C4-2B (cell line): ENCODE results near the gene GAD2.

Experiments used
- H3K27ac ChIP-seq: fragments of 450-650 bp; 2 replicates; pipeline ENCODE4 v1.5.1; 2017
- CTCF ChIP-seq: fragments of 450-650 bp; conservative IDR thresholded peaks from 2 replicates; pipeline ENCODE4 v1.5.1; 2017; ENCODE audit warnings: mild to moderate bottlenecking
- ZFX ChIP-seq: fragments of 450-650 bp; IDR thresholded peaks from 2 replicates; pipeline ENCODE4 v1.6.1; 2017

GAD2 gene

GRCh38 chr10:26314265-26315013 lies 97.9 kb downstream of the GAD2 start:
- TF ChIP-seq CTCF, result no peak
- no peak for TF ChIP-seq ZFX
- no peak overlapping the region for H3K27ac ChIP-seq

GRCh38 chr10:26318672-26319071 lies 102.1 kb downstream of the GAD2 start:
- H3K27ac ChIP-seq, result no peak overlapping the region
- TF ChIP-seq ZFX, result no peak

- TF ChIP-seq CTCF (no peak), ZFX (no peak)
- no peak overlapping the region for H3K27ac ChIP-seq
Measured at GRCh38 chr10:26323219-26323618, 106.6 kb downstream of the GAD2 start.

- TF ChIP-seq ZFX, result no peak
- no peak for TF ChIP-seq CTCF
- no peak overlapping the region for H3K27ac ChIP-seq
Measured at GRCh38 chr10:26326851-26327250, 110.3 kb downstream of the GAD2 start.

GRCh38 chr10:26327811-26328210 lies 111.2 kb downstream of the GAD2 start:
- no peak for TF ChIP-seq CTCF
- TF ChIP-seq ZFX, result no peak
- H3K27ac ChIP-seq, result no peak overlapping the region

- no peak overlapping the region for H3K27ac ChIP-seq
- TF ChIP-seq CTCF (no peak), ZFX (no peak)
Measured at GRCh38 chr10:26331371-26331770, 114.8 kb downstream of the GAD2 start.

- TF ChIP-seq ZFX (no peak), CTCF (no peak)
Measured at GRCh38 chr10:26334232-26334931, 117.8 kb downstream of the GAD2 start.

More at GRCh38 chr10:26334232-26334931, 117.8 kb downstream of the GAD2 start:
- H3K27ac ChIP-seq, result no peak overlapping the region
